GM12875 (cell line): Measurements from ENCODE around the gene DUSP2.

Experiments
- H3K4me3 ChIP-seq: one replicate; pipeline ENCODE4 v1.5.1; 2011; ENCODE audit warnings: low read depth, low read length, control low read depth
- TF ChIP-seq, protein P1 (sequence below): IDR thresholded peaks from 2 replicates; pipeline ENCODE4 v1.5.1; 2011; ENCODE audit warnings: low read depth, mild to moderate bottlenecking, control low read depth, inconsistent platforms, low read length, moderate library complexity, borderline replicate concordance; ENCODE audit not compliant: insufficient read depth

The DUSP2 gene

DNA sequence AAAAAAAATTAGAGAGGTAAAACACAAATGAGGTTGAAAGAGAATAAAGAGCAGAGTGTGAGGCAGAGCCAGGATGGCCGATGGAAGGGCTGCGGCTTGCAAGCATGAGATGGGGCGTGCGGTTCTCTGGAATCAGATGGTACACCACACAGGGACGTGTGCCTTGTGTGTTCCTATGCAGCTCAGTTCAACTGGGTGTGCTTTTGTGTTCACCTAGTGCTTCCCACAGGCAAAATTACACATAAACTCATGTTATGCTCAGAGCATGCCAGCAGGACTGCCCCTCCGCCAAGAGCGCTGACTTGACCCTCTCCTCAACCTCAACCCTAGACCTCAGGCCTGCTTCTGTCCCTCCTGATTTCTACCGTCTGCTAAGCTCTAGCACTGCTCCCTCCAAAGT, 38.9 kb upstream of the DUSP2 start:
- TF ChIP-seq, protein P1, sequence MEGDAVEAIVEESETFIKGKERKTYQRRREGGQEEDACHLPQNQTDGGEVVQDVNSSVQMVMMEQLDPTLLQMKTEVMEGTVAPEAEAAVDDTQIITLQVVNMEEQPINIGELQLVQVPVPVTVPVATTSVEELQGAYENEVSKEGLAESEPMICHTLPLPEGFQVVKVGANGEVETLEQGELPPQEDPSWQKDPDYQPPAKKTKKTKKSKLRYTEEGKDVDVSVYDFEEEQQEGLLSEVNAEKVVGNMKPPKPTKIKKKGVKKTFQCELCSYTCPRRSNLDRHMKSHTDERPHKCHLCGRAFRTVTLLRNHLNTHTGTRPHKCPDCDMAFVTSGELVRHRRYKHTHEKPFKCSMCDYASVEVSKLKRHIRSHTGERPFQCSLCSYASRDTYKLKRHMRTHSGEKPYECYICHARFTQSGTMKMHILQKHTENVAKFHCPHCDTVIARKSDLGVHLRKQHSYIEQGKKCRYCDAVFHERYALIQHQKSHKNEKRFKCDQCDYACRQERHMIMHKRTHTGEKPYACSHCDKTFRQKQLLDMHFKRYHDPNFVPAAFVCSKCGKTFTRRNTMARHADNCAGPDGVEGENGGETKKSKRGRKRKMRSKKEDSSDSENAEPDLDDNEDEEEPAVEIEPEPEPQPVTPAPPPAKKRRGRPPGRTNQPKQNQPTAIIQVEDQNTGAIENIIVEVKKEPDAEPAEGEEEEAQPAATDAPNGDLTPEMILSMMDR, result no peak
- H3K4me3 ChIP-seq, result no peak overlapping the region

DNA sequence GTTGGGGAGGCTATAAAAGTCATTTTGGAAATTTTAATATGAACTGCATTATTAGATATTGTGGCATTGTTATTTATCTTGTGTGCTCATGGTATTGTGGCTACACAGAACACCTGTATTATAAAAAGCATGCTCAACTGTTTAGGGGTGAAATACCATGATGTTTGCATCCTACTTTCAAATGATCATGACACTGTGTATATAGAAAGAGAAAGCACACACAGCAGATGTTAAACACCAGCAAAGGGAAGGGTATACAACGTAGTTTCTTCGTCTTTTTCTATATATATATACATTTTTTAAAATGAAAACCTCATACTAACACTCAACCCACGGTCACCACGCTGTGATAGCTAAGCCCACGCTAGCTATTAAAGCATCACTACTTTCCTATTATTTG, 36.3 kb upstream of the DUSP2 start:
- TF ChIP-seq, protein P1, result no peak
- no peak overlapping the region for H3K4me3 ChIP-seq

DNA sequence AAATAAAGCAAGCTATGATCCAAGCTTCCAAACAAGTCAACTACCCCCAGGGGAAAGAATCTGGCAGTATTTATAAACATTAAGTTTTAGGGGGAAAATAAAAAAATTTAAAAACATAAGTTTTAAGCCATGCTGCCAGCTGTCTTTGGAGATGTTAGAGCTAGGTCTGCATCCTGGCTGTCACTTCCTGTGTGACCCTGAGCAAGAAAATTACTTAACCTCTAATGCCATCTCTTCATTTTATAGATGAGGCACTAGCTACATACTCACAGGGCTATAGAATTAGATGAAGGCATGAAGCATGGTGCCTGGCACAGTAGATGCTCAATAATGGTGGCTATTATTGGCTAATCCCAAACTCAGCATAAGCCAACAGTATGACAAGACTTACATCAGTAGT, 35.3 kb upstream of the DUSP2 start:
- no peak overlapping the region for H3K4me3 ChIP-seq
- TF ChIP-seq, protein P1, result no peak

DNA sequence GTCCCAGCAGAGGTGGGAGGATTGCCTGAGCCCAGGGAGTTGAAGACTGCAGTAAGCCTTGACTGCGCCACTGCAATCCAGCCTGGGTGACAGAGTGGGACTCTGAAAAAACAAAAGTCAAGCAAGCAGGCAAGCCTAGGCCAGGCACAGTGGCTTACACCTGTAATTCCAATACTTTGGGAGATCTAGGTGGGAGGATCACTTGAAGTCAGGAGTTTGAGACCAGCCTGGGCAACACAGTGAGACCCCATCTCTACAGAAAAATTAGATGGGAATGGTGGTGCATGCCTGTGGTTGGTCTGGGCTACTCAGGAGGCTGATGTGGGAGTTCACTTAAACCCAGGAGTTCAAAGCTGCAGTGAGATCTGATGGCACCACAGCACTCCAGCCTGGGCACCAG, 34.8 kb upstream of the DUSP2 start:
- no peak overlapping the region for H3K4me3 ChIP-seq
- TF ChIP-seq, protein P1, result no peak

DNA sequence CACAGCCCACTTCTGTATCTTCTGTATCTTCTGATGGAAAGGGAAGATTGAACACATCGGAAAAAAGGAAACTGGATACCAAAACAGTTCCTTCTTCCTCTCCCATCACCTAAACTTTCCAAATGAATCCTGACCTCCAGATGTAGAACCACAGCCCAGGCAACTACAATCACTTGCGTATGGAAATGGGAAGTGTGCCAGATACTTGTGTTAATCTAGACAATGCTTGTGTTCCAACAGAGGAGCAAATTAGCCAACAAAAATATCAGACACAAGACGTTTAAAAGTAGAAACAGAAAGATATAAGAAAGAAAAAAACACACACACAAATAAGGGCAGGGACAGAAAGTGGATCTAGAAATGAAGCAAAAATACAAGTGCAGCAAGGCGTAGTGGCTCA, 31.4 kb upstream of the DUSP2 start:
- TF ChIP-seq, protein P1, result no peak
- H3K4me3 ChIP-seq, result no peak overlapping the region

DNA sequence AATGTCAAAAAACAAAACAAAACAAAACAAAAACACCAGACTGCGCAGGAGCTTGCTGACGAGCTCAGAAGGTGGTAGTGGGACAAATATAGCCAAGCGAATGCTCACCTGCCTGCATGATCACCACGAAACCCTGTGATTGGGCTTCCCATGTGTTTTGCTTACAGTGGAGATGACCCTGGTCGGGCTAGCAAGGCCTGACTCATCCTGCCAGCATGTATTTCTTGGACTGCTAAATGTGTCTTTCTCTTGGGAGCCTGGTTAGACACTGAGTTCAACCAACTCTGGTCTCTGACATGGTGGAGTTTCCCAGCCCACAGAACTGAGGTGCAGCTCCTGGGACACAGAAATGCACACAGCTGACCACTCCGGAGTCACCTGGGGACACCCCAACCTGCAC, 30.7 kb upstream of the DUSP2 start:
- no peak overlapping the region for H3K4me3 ChIP-seq
- TF ChIP-seq, protein P1, result no peak

DNA sequence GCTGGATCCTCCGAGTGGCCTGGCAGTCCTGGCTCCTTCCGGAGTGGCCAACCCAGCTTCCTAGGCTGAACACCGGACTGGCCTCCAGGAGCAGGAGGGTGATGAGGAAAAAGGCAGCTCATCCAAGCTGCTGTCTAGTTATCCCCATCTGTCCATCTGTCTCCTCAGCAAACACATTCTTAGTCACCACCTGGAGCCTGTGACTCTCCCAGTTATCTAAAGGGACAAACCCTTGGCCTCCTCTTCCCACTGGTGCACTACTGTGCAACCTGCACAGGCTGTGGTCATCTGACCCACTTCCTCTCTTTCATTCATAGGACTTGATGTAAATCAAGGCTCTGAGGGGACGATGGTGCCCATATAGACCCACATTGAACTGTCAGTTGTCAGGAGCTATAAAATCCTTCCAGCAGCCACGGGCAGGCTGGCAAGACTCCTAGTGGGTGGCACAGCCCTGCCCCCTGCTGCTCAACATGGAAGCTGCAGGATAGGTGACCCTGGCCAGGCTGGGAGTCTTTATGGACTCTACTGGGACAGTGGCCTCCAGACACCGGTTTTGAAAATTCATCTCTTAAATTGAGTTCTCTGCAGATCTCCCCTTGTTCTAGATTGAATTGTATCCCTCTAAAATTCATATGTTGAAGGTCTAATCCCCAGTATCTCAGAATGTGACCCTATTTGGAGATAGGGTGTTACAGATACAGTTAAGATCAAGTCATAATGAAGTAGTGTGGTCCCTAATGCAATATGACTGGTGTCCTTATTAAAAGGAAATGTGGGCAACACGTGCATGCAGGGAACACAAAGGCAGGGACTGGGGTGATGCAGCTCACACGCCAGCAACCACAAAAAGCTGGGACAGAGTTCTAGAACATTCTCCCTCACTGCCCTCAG, 29.3 kb upstream of the DUSP2 start:
- TF ChIP-seq, protein P1, result peak; percentile 95
- H3K4me3 ChIP-seq, result no peak overlapping the region
